Measurements from ENCODE around the gene SDF4.

- TF ChIP-seq CTCF (IDR thresholded peaks at IDR 0.05) (no peak), POLR2AphosphoS5 (IDR thresholded peaks at IDR 0.05; ENCODE audit: insufficient read depth in 1 of 2, low read depth in 1 of 2) (no peak), POLR2A (IDR thresholded peaks at IDR 0.05) (no peak)
Observed at GRCh38 chr1:1213345-1214265, 18.2 kb downstream of the SDF4 start, which contains the start of gene TNFRSF4.

Data from vagina (tissue), 2 donors.